HCT116 (cell line): ENCODE data around the gene KLHL24. TPM values are rescaled to one million over a fixed set of nuclear protein-coding genes. Genes with fewer than 3 reads are reported as not detected.

Experiments
- ATAC-seq: fragments of 200-7000 bp; cut with Tn5 transposase; 2 replicates; pipeline ENCODE4 v1.9.1; 2020; ENCODE audit warnings: mild to moderate bottlenecking, moderate library complexity
- BruUV-seq: library from RNA; stranded (reverse); fragments of 400-500 nt; replicated peaks from 2 replicates; lab custom pipeline; 2021; lab: Mats Ljungman, UMichigan
- CTCF ChIA-PET: fragments of 300-600 bp; sonication (Branson Sonifier 250); formaldehyde crosslinking; loops from one replicate; lab custom pipeline; 2021; ENCODE audit warnings: antibody characterized with exemption; lab: Charles Lee
- POLR2A ChIA-PET: fragments of 300-600, 350-600 bp; sonication (Branson Sonifier 250); formaldehyde crosslinking; loops from one replicate; lab custom pipeline; 2021; ENCODE audit warnings: antibody characterized with exemption; lab: Charles Lee
- RAD21 ChIA-PET, 2 experiments: fragments of 300-600 bp; sonication (Branson Sonifier 250); formaldehyde crosslinking; loops; one replicate each; lab custom pipeline; 2023; ENCODE audit warnings: low total read pairs in 2 of 2; ENCODE audit not compliant: uncharacterized antibody in 2 of 2, unreplicated experiment in 2 of 2, low non-redundant PET in 1 of 2; lab: Charles Lee
- DNase-seq: peaks from one replicate; pipeline ENCODE4 v3.0.0-alpha.2; 2010; ENCODE audit warnings: low read depth, low spot score
- H2AFZ ChIP-seq: fragments of 200-600 bp; shearing (Covaris generic), sonication (generic); 2 replicates; pipeline ENCODE4 v1.6.1; 2017; ENCODE audit warnings: low read depth, mixed run types, mixed read lengths, antibody characterized with exemption, low read length; ENCODE audit not compliant: poor library complexity, severe bottlenecking
- H3K27ac ChIP-seq: 2 replicates; pipeline ENCODE4 v1.5.1; 2012; ENCODE audit warnings: low read depth, low read length
- H3K27me3 ChIP-seq: fragments of 200-600 bp; sonication (generic); 2 replicates; pipeline ENCODE4 v1.6.1; 2016; ENCODE audit warnings: mixed run types, low read length, mixed read lengths; ENCODE audit not compliant: insufficient read depth
- H3K36me3 ChIP-seq, 2 experiments: fragments of 200-500 bp in 1 of 2; fragments of 200-600 bp in 1 of 2; sonication (Bioruptor generic) in 1 of 2; sonication (generic) in 1 of 2; 2 replicates each; pipeline versions ENCODE4 v1.5.1 to v1.6.1; 2014 to 2016; ENCODE audit warnings: low read length in 2 of 2, inconsistent platforms in 1 of 2, mixed read lengths in 1 of 2, mixed run types in 1 of 2; ENCODE audit not compliant: insufficient read depth in 2 of 2, control insufficient read depth in 1 of 2
- H3K4me1 ChIP-seq, 2 experiments: fragments of 200-600 bp in 1 of 2; sonication (generic) in 1 of 2; 2 replicates each; pipeline versions ENCODE4 v1.5.1 to v1.6.1; 2012 to 2017; ENCODE audit warnings: low read length in 2 of 2, inconsistent platforms in 1 of 2, mild to moderate bottlenecking in 1 of 2, mixed read lengths in 1 of 2, mixed run types in 1 of 2, moderate library complexity in 1 of 2; ENCODE audit not compliant: insufficient read depth in 2 of 2, control insufficient read depth in 1 of 2
- H3K4me2 ChIP-seq: fragments of 200-600 bp; sonication (generic); 2 replicates; pipeline ENCODE4 v1.6.1; 2017; ENCODE audit warnings: mixed run types, low read length, mixed read lengths
- H3K4me3 ChIP-seq, 2 experiments: fragments of 200-600 bp in 1 of 2; sonication (generic) in 1 of 2; replicated peaks in 1 of 2; 2 replicates each; pipeline ENCODE4 v1.5.1; 2011 to 2016; ENCODE audit warnings: low read length in 2 of 2, control low read depth in 1 of 2, low read depth in 1 of 2, mild to moderate bottlenecking in 1 of 2, mixed read lengths in 1 of 2, mixed run types in 1 of 2
- H3K79me2 ChIP-seq: fragments of 200-600 bp; sonication (generic); 2 replicates; pipeline ENCODE4 v1.6.1; 2017; ENCODE audit warnings: mild to moderate bottlenecking, mixed run types, low read length, moderate library complexity, mixed read lengths; ENCODE audit not compliant: insufficient read depth
- H3K9ac ChIP-seq: fragments of 200-600 bp; sonication (generic); 2 replicates; pipeline ENCODE4 v1.6.1; 2016; ENCODE audit warnings: low read length, mixed read lengths
- H3K9me2 ChIP-seq: fragments of 200-600 bp; sonication (generic), shearing (Covaris generic); 2 replicates; pipeline ENCODE4 v1.6.1; 2017; ENCODE audit warnings: mixed run types, mild to moderate bottlenecking, moderate library complexity; ENCODE audit not compliant: insufficient read depth
- H3K9me3 ChIP-seq, 2 experiments: fragments of 200-500 bp in 1 of 2; fragments of 200-600 bp in 1 of 2; sonication (Bioruptor generic) in 1 of 2; sonication (generic) in 1 of 2; 2 replicates each; pipeline ENCODE4 v1.6.1; 2014 to 2017; ENCODE audit warnings: low read length in 2 of 2, mixed read lengths in 2 of 2, inconsistent platforms in 1 of 2, low read depth in 1 of 2, mild to moderate bottlenecking in 1 of 2, mixed run types in 1 of 2, moderate library complexity in 1 of 2; ENCODE audit not compliant: control insufficient read depth in 1 of 2, insufficient read depth in 1 of 2
- H4K20me1 ChIP-seq: fragments of 200-600 bp; sonication (generic), shearing (Covaris generic); 2 replicates; pipeline ENCODE4 v1.6.1; 2017; ENCODE audit warnings: mixed run types, mild to moderate bottlenecking, moderate library complexity; ENCODE audit not compliant: insufficient read depth
- CBX3 ChIP-seq: IDR thresholded peaks from 2 replicates; pipeline ENCODE4 v1.6.1; 2012; ENCODE audit warnings: low read depth
- CEBPB ChIP-seq: IDR thresholded peaks from 2 replicates; pipeline ENCODE4 v1.6.1; 2012; ENCODE audit warnings: low read depth
- CTCF ChIP-seq, 3 experiments: fragments of 200-600 bp in 1 of 3; sonication (generic) in 1 of 3; IDR thresholded peaks in 2 of 3; conservative IDR thresholded peaks in 1 of 3; 2 replicates each; pipeline ENCODE4 v1.5.1; 2012 to 2017; ENCODE audit warnings: low read depth in 2 of 3, low read length in 2 of 3, antibody characterized with exemption in 1 of 3, borderline replicate concordance in 1 of 3, control low read depth in 1 of 3, mild to moderate bottlenecking in 1 of 3, mixed read lengths in 1 of 3, mixed run types in 1 of 3, moderate library complexity in 1 of 3; ENCODE audit not compliant: insufficient read depth in 1 of 3
- ELF1 ChIP-seq: IDR thresholded peaks from 2 replicates; pipeline ENCODE4 v1.6.1; 2012; ENCODE audit warnings: low read depth, borderline replicate concordance
- EZH2phosphoT487 ChIP-seq: fragments of 200-600 bp; IDR thresholded peaks from 2 replicates; pipeline ENCODE4 v1.6.1; 2018; ENCODE audit warnings: antibody characterized with exemption, borderline replicate concordance
- FOSL1 ChIP-seq: IDR thresholded peaks from 2 replicates; pipeline ENCODE4 v1.6.1; 2012; ENCODE audit warnings: low read depth
- JUND ChIP-seq: IDR thresholded peaks from 2 replicates; pipeline ENCODE4 v1.6.1; 2012
- POLR2A ChIP-seq: IDR thresholded peaks from 2 replicates; pipeline ENCODE4 v1.7.0; 2011; ENCODE audit warnings: borderline replicate concordance; ENCODE audit not compliant: insufficient read depth, insufficient read length; ENCODE audit errors: extremely low read depth
- POLR2AphosphoS5 ChIP-seq: IDR thresholded peaks from 2 replicates; pipeline ENCODE4 v1.6.1; 2011; ENCODE audit warnings: mild to moderate bottlenecking, low read depth, low read length, moderate library complexity
- SRF ChIP-seq: IDR thresholded peaks from 2 replicates; pipeline ENCODE4 v1.6.1; 2012; ENCODE audit warnings: low read depth
- TCF7L2 ChIP-seq: IDR thresholded peaks from 2 replicates; pipeline ENCODE4 v1.7.0; 2011; ENCODE audit warnings: borderline replicate concordance, inconsistent platforms; ENCODE audit not compliant: insufficient read depth, insufficient read length; ENCODE audit errors: extremely low read depth
- YY1 ChIP-seq: IDR thresholded peaks from 2 replicates; pipeline ENCODE4 v1.6.1; 2011; ENCODE audit warnings: low read length, low read depth, moderate library complexity, mild to moderate bottlenecking; ENCODE audit not compliant: insufficient replicate concordance; ENCODE audit errors: extremely low read depth
- ZFX ChIP-seq: fragments of 450-650 bp; IDR thresholded peaks from 2 replicates; pipeline ENCODE4 v1.6.1; 2017
- ZNF274 ChIP-seq: fragments of 200-500 bp; sonication (Bioruptor generic); IDR thresholded peaks from 2 replicates; pipeline ENCODE4 v1.6.1; 2014; ENCODE audit warnings: mild to moderate bottlenecking, low read depth, low read length, inconsistent platforms
- intact Hi-C: fragments of 100-400 bp; cut with micrococcal nuclease; formaldehyde crosslinking; loops from 2 replicates; pipeline ENCODE4 v1.10.0; 2022
- total RNA-seq: library from RNA; stranded (reverse); gene quantifications from one replicate; pipeline ENCODE4 v1.2.1, GENCODE V29; 2021; ENCODE audit not compliant: unreplicated experiment
- TF ChIP-seq, protein P1 (sequence below): IDR thresholded peaks from 2 replicates; pipeline ENCODE4 v1.6.1; 2012
- TF ChIP-seq, protein P2 (sequence below): IDR thresholded peaks from 2 replicates; pipeline ENCODE4 v1.6.1; 2012
- TF ChIP-seq, protein P3 (sequence below): IDR thresholded peaks from 2 replicates; pipeline ENCODE4 v1.6.1; 2011; ENCODE audit warnings: mild to moderate bottlenecking, low read length, moderate library complexity; ENCODE audit not compliant: insufficient replicate concordance; ENCODE audit errors: extremely low read depth
- TF ChIP-seq, protein P4 (sequence below): IDR thresholded peaks from 2 replicates; pipeline ENCODE4 v1.6.1; 2012; ENCODE audit warnings: low read depth

The KLHL24 gene
- total RNA-seq, 1 experiment from 2014 or later, result 21.0 TPM

- Histone ChIP-seq H3K9me2 (no peaks in the 10 kb centered on the region), H3K27ac (no peak overlapping the region), H3K27me3 (no peaks in the 10 kb centered on the region), H3K9ac (no peak overlapping the region), H3K79me2 (peaks cover 8% of the 10 kb centered on the region), H3K36me3 (peaks cover 41 to 59% of the 10 kb centered on the region in 2 experiments; a peak in 3 of 4 replicates), H3K4me1 (no peaks in the 10 kb centered on the region), H3K4me3 (no peak overlapping the region), H3K4me2 (no peak overlapping the region), H4K20me1 (0 out of 2 replicates have a peak, but pooled peaks cover 4% of the 10 kb centered on the region), H3K9me3 (no peaks in the 10 kb centered on the region), H2AFZ (no peak overlapping the region)
- no peak for DNase-seq
- no TSS peak for BruUV-seq
- intact Hi-C loops, result no loop called here
- ChIA-PET POLR2A (no interaction called here), CTCF (no interaction called here), RAD21 (no interaction called here)
- no peak for ATAC-seq
- TF ChIP-seq, protein P1, sequence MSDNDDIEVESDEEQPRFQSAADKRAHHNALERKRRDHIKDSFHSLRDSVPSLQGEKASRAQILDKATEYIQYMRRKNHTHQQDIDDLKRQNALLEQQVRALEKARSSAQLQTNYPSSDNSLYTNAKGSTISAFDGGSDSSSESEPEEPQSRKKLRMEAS, result no peak
- TF ChIP-seq CTCF (IDR thresholded peaks at IDR 0.05 in 2 of 3, conservative IDR thresholded peaks at IDR 0.05 in 1 of 3; ENCODE audit: borderline replicate concordance in 1 of 3, insufficient read depth in 1 of 3, low read depth in 2 of 3, low read length in 2 of 3) (no peak), SRF (no peak), TCF7L2 (no peak), ZFX (no peak), ZNF274 (no peak), EZH2phosphoT487 (no peak), ELF1 (no peak), JUND (no peak), YY1 (no peak), POLR2A (no peak), POLR2AphosphoS5 (no peak), CEBPB (no peak), FOSL1 (no peak), CBX3 (no peak)
- TF ChIP-seq, protein P2, sequence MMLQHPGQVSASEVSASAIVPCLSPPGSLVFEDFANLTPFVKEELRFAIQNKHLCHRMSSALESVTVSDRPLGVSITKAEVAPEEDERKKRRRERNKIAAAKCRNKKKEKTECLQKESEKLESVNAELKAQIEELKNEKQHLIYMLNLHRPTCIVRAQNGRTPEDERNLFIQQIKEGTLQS, result no peak
- TF ChIP-seq, protein P3, sequence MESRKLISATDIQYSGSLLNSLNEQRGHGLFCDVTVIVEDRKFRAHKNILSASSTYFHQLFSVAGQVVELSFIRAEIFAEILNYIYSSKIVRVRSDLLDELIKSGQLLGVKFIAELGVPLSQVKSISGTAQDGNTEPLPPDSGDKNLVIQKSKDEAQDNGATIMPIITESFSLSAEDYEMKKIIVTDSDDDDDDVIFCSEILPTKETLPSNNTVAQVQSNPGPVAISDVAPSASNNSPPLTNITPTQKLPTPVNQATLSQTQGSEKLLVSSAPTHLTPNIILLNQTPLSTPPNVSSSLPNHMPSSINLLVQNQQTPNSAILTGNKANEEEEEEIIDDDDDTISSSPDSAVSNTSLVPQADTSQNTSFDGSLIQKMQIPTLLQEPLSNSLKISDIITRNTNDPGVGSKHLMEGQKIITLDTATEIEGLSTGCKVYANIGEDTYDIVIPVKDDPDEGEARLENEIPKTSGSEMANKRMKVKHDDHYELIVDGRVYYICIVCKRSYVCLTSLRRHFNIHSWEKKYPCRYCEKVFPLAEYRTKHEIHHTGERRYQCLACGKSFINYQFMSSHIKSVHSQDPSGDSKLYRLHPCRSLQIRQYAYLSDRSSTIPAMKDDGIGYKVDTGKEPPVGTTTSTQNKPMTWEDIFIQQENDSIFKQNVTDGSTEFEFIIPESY, result no peak
- TF ChIP-seq, protein P4, sequence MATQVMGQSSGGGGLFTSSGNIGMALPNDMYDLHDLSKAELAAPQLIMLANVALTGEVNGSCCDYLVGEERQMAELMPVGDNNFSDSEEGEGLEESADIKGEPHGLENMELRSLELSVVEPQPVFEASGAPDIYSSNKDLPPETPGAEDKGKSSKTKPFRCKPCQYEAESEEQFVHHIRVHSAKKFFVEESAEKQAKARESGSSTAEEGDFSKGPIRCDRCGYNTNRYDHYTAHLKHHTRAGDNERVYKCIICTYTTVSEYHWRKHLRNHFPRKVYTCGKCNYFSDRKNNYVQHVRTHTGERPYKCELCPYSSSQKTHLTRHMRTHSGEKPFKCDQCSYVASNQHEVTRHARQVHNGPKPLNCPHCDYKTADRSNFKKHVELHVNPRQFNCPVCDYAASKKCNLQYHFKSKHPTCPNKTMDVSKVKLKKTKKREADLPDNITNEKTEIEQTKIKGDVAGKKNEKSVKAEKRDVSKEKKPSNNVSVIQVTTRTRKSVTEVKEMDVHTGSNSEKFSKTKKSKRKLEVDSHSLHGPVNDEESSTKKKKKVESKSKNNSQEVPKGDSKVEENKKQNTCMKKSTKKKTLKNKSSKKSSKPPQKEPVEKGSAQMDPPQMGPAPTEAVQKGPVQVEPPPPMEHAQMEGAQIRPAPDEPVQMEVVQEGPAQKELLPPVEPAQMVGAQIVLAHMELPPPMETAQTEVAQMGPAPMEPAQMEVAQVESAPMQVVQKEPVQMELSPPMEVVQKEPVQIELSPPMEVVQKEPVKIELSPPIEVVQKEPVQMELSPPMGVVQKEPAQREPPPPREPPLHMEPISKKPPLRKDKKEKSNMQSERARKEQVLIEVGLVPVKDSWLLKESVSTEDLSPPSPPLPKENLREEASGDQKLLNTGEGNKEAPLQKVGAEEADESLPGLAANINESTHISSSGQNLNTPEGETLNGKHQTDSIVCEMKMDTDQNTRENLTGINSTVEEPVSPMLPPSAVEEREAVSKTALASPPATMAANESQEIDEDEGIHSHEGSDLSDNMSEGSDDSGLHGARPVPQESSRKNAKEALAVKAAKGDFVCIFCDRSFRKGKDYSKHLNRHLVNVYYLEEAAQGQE, result no peak
These were observed 90.0 kb downstream of the KLHL24 start for GRCh38 chr3:183725387-183725786.
